HL-60 (cell line): ENCODE measurements around the gene ADGRL3.

Experiments
- DNase-seq, 2 experiments: peaks; one replicate each; pipeline ENCODE4 v3.0.0-alpha.2; 2010 to 2020; ENCODE audit warnings: low read depth in 1 of 2, low spot score in 1 of 2
- H3K27ac ChIP-seq: fragments of 250-450 bp; sonication (Bioruptor Pico); replicated peaks from 2 replicates; pipeline ENCODE4 v1.5.1; 2020; ENCODE audit warnings: mild to moderate bottlenecking, moderate library complexity
- H3K27me3 ChIP-seq: fragments of 250-450 bp; sonication (Bioruptor Pico); 2 replicates; pipeline ENCODE4 v1.5.1; 2021; ENCODE audit warnings: mild to moderate bottlenecking, moderate library complexity; ENCODE audit not compliant: insufficient read depth, poor library complexity, severe bottlenecking
- H3K4me3 ChIP-seq: replicated peaks from 2 replicates; pipeline ENCODE4 v1.5.1; 2011; ENCODE audit warnings: mild to moderate bottlenecking, control low read depth, low read length; ENCODE audit not compliant: insufficient read depth
- GABPA ChIP-seq: IDR thresholded peaks from 2 replicates; pipeline ENCODE4 v1.6.1; 2012; ENCODE audit warnings: low read depth
- POLR2AphosphoS5 ChIP-seq: IDR thresholded peaks from 2 replicates; pipeline ENCODE4 v1.6.1; 2012; ENCODE audit warnings: low read depth
- SPI1 ChIP-seq: IDR thresholded peaks from 2 replicates; pipeline ENCODE4 v1.6.1; 2012; ENCODE audit warnings: low read depth, mild to moderate bottlenecking, borderline replicate concordance
- TF ChIP-seq, protein P1 (sequence below): IDR thresholded peaks from one replicate; pipeline ENCODE4 v1.5.1; 2011; ENCODE audit warnings: low read length, control low read depth, inconsistent platforms; ENCODE audit not compliant: insufficient read depth
- TF ChIP-seq, protein P2 (sequence below): IDR thresholded peaks from 2 replicates; pipeline ENCODE4 v1.6.1; 2012; ENCODE audit warnings: low read depth; ENCODE audit not compliant: insufficient replicate concordance

ADGRL3 gene

DNA sequence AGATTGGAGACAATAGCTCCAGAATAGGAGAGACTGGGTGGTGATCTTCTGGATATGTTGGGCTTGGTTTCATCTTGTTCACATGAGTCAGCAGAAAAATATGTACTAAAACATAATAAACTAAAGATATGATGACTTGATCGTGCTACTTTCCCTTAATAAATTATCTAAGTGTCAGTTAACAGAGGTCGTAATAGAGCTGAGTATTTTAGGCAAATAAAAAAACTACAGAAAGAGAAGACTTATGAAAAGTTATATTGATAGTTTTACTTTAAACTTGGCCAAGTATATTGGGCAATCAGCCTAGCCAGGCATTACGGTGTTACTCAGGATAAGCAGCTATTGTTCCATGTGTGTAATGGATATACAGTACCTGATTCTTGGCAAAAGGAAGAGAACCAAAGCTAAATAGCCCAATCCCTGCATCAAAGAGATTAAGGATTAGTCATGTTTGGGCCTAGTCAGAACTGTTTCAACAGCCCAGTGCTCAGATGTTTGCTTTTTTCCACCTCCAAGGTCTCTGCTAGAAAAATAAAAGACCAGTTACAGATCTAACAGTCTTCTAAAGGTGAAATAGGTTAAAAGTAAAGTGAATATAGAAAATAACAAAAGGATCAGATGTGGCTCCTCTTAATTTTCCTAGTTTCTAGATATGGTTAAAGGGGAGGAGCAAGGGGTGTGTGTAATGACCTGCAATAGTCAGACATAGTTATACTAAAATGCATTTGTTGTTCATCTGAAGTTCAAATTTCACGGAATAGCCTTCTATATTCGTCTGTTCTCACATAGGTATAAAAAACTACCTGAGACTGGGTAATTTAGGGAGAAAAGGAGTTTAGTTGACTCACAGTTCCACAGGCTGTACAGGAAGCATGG, 262.6 kb downstream of the ADGRL3 start:
- no peak overlapping the region for H3K4me3 ChIP-seq
- H3K27me3 ChIP-seq = no peaks in the 10 kb centered on the region
- TF ChIP-seq POLR2AphosphoS5 (no peak), SPI1 (no peak), GABPA (no peak)
- TF ChIP-seq, protein P1, sequence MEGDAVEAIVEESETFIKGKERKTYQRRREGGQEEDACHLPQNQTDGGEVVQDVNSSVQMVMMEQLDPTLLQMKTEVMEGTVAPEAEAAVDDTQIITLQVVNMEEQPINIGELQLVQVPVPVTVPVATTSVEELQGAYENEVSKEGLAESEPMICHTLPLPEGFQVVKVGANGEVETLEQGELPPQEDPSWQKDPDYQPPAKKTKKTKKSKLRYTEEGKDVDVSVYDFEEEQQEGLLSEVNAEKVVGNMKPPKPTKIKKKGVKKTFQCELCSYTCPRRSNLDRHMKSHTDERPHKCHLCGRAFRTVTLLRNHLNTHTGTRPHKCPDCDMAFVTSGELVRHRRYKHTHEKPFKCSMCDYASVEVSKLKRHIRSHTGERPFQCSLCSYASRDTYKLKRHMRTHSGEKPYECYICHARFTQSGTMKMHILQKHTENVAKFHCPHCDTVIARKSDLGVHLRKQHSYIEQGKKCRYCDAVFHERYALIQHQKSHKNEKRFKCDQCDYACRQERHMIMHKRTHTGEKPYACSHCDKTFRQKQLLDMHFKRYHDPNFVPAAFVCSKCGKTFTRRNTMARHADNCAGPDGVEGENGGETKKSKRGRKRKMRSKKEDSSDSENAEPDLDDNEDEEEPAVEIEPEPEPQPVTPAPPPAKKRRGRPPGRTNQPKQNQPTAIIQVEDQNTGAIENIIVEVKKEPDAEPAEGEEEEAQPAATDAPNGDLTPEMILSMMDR = no peak
- TF ChIP-seq, protein P2, sequence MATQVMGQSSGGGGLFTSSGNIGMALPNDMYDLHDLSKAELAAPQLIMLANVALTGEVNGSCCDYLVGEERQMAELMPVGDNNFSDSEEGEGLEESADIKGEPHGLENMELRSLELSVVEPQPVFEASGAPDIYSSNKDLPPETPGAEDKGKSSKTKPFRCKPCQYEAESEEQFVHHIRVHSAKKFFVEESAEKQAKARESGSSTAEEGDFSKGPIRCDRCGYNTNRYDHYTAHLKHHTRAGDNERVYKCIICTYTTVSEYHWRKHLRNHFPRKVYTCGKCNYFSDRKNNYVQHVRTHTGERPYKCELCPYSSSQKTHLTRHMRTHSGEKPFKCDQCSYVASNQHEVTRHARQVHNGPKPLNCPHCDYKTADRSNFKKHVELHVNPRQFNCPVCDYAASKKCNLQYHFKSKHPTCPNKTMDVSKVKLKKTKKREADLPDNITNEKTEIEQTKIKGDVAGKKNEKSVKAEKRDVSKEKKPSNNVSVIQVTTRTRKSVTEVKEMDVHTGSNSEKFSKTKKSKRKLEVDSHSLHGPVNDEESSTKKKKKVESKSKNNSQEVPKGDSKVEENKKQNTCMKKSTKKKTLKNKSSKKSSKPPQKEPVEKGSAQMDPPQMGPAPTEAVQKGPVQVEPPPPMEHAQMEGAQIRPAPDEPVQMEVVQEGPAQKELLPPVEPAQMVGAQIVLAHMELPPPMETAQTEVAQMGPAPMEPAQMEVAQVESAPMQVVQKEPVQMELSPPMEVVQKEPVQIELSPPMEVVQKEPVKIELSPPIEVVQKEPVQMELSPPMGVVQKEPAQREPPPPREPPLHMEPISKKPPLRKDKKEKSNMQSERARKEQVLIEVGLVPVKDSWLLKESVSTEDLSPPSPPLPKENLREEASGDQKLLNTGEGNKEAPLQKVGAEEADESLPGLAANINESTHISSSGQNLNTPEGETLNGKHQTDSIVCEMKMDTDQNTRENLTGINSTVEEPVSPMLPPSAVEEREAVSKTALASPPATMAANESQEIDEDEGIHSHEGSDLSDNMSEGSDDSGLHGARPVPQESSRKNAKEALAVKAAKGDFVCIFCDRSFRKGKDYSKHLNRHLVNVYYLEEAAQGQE = no peak
- no peak overlapping the region for H3K27ac ChIP-seq
- DNase-seq = no peak

DNA sequence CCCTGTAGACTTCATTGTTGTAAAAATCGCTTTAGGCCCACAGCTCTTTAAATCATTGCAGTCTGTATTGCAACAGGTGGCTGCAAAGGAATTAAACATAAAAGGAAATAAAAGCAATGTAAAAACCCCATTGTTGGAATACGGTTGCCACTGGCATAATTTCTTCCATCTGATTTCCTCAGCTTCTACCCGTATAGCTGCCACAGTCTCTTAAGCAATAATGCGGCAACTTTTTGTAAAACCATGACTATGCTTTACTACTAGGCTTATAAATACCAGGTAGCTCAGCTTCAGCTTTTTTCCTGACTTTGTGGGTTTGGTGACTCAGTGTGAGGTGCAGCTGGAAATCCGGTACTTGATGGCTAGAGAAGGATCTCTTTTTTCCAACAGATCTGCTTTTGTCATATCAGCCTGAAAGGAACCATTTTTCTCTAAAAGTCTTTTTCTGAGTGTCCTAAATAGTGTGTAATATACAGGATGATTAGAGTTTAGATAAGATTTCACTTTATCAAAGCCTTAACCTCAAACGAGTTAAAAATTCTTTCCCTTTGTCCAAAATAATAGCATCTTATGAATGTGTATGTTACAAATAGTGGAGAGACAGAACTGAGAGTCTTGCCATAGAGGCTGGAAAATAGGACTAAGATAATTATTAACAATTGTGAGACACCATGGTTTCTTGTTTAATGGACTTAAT, 268.0 kb downstream of the ADGRL3 start:
- TF ChIP-seq, protein P2 = no peak
- TF ChIP-seq, protein P1 = no peak
- TF ChIP-seq GABPA (peak; percentile 30; the same call in 1 of the 2 replicates), POLR2AphosphoS5 (peak; percentile 61; the same call in 1 of the 2 replicates), SPI1 (peak; percentile 23; the same call in 1 of the 2 replicates)
- Histone ChIP-seq H3K27ac (peak overlapping the region; percentile 64), H3K4me3 (no peak overlapping the region), H3K27me3 (no peaks in the 10 kb centered on the region)
- peak; percentile 82 to 90 for DNase-seq

DNA sequence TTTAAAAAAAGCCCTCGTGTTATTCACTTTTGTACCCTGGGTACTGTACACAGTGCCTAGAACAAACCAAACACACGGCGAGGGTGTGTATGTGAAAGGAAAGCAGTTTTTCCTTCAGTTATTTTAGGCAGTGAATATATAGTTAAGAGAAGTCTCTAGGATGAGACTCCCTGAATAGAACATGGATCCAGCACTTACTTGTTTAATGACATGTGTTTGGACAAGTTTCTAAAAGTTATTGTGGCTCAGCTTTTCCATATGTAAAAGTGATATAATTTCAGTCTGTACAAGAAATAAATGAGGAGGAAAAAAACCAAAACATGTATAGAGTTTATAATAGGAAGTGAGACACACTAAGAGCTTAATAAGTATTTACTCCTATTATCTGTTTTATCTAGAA, 273.2 kb downstream of the ADGRL3 start:
- no peak overlapping the region for H3K27ac ChIP-seq
- no peaks in the 10 kb centered on the region for H3K27me3 ChIP-seq
- TF ChIP-seq, protein P2 = no peak
- TF ChIP-seq SPI1 (no peak), POLR2AphosphoS5 (no peak), GABPA (no peak)
- TF ChIP-seq, protein P1 = no peak
- no peak overlapping the region for H3K4me3 ChIP-seq
- no peak for DNase-seq
